ENCODE measurements around the gene PROSER2.

Gene PROSER2

GRCh38 chr10:11805792-11806191 lies 17.4 kb upstream of the PROSER2 start:
- no peak for DNase-seq

- DNase-seq: no peak
These were observed 16.4 kb upstream of the PROSER2 start for GRCh38 chr10:11806706-11807105.

DNA sequence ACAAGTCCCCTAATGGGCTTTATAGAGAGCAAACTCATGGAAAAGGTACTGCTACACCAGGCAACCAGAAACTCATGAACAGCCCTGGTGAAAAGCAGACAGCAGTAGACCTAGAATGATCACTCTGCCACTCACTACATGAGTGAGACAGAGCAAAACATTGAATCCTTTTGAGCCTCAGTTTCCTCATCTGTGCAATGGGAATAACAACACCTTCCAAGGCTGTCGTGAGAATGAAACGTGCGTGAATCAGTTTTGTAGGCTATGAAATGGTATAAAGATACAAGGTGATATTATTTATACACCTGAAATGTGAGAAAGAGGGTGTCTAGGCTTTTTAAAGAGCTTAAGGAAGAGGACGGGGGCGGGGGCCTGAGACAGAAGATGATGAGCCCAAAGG lies 14.3 kb upstream of the PROSER2 start:
- DNase-seq: no peak

DNA sequence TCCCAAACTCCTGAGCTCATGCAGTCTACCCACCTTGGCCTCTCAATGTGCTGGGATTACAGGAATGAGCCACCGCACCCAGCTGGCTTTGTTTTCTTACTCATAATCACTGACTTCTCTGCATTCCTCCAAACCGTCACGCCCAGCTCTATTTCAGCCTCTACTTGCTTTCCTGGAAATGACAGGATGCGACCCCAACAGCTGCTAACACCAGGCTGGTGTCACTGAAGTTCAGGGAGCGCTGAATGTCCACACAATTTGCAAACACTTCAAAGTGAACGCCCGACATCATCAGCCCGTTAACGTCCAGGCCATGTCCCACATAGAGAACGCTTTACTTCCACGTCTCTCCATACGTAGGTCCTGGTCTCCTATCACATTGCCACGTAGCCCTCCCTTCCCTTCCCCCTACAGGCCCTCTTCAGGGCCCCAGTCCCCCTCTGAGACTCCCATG lies 12.8 kb upstream of the PROSER2 start:
- DNase-seq: peak; percentile 21

- no peak for DNase-seq
These were observed 12.2 kb upstream of the PROSER2 start for GRCh38 chr10:11810973-11811372.

GRCh38 chr10:11813177-11813576 lies 10.0 kb upstream of the PROSER2 start:
- no peak for DNase-seq

GRCh38 chr10:11813855-11814567 lies 9.1 kb upstream of the PROSER2 start:
- DNase-seq: peak; percentile 18

GRCh38 chr10:11819027-11819426 lies 4.1 kb upstream of the PROSER2 start:
- DNase-seq: no peak

- no peak for DNase-seq
These were observed 965 bp upstream of the PROSER2 start for GRCh38 chr10:11822026-11822756.

DNA sequence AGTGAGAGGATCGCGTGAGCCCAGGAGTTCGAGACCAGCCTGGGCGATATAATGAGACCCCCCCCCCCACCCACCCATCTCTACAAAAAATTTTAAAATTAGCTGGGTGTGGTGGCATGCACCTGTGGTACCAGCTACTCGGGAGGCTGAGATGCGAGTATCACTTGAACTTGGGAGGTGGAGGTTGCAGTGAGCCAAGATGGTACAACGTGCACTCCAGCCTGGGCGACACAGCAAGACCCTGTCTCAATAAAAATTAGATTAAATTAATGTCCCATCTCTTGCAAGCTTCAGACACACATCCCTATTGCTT lies 391 bp upstream of the PROSER2 start:
- no peak for DNase-seq

- DNase-seq: no peak
These were observed 812 bp downstream of the PROSER2 start for GRCh38 chr10:11823989-11824346.

DNA sequence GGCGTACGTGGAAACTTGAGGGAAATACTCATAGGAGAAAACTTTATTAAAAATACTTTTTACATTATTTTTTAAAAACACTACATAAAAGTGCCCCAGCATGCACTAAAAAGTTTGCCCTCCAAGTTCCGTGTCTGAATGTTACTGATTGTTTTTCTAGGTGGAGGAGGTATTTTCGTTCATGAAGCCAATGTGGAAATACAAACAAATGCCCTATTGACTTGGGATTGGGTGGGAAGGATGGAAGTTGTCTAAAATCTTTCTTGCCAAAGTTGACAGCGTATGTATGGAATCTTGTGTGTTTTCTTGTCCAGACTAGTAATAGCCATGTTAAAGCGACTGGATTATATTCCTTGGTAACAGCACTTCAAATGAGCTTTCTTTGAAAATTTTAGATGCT lies 1.2 kb downstream of the PROSER2 start:
- DNase-seq: no peak

GRCh38 chr10:11824825-11825224 lies 1.7 kb downstream of the PROSER2 start:
- DNase-seq: no peak

DNA sequence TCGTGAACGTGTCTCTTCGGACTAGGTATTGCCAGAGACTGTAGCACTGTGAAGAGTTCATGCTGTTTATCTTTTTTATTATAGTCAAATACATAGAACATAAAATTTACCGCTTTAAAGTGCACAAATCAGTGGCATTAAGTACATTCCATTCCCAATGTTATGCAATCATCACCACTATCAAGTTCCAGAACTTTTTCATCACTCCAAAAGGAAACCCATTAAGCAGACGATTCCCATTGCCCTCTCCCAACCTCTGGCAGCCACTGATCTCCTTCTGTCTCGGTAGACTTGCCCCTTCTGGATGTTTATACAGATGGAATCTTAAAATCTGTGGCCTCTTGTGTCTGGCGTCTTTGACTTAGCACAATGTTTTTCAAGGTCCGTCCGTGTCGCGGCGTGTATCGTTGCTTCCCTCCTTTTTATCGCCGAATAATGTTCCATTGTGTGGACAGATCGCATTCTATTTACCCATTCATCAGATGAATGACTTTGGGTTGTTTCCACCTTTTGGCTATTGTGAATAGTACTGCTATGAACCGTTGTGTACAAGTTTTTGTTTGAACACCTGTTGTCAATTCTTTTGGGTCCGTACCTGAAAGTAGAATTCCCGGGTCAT lies 2.7 kb downstream of the PROSER2 start:
- no peak for DNase-seq

GRCh38 chr10:11827006-11827405 lies 3.9 kb downstream of the PROSER2 start:
- no peak for DNase-seq

DNA sequence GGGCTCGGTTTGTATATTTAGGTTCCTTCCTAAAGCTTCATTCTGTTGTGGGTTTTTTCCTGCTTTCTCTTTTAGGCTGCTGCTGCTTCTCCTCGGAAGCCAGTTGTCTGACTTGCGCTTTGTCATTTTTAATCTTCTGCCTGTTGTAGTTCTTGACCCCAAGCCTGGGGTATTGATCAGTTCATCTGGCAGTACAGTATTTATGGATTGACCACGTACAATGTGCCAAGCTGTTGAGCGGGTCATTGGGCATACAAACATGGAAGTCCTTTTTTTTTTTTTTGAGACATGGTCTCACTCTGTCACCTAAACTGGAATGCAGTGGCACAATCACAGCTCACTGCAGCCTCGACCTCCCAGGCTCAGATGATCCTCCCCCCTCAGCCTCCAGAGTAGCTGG lies 4.3 kb downstream of the PROSER2 start:
- DNase-seq: no peak

DNA sequence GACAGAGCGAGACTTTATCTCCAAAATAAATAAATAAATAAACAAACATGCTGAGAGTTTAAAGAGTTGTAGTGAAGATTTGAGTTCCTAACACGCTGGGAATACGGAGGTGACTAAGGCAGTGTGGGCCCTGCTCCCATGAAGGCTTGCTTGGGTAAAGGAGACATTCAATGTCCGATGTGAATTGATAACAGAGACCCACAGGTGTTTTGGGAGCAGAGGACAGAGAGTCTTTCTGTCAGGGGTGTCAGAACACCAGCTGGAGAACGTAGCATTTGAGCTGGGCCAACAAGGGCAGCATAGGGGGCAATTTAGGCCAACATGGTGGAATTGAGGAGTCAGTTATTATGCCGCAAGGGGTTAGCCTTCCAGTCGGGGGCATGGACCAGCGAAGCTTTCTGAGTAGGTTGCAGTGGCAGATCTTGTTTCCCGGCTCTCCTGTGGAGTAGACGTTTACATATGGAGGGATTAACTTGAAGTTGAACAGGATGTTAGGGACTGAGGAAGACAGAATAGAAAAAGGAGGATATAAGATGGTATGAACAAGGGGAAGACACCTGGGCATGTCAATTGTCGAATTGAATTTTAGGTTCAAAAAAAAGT lies 5.6 kb downstream of the PROSER2 start:
- DNase-seq: no peak

- DNase-seq: no peak
These were observed 7.8 kb downstream of the PROSER2 start for GRCh38 chr10:11830836-11831519.

GRCh38 chr10:11831520-11831951 lies 8.4 kb downstream of the PROSER2 start:
- peak; percentile 4 for DNase-seq

GRCh38 chr10:11832042-11832441 lies 8.9 kb downstream of the PROSER2 start:
- no peak for DNase-seq

DNA sequence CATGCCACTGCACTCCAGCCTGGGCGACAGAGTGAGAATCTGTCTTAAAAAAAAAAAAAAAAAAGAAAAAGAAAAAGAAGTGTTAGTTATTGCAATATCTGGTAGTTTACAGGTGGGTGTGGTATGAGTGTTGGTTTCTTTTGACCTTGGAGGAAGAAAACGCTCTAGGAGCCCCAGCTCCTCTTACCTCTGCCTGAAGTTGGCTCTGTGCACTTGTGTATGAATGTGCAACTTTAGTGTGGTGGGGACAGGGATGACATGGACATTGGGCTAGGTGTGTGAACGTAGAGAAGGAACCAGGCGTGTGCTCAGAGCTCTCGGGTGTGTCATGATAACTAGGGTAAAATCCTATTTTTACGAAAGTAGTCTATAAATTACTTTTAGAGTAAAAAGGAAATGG lies 11.9 kb downstream of the PROSER2 start:
- DNase-seq: no peak

- DNase-seq: no peak
These were observed 12.5 kb downstream of the PROSER2 start for GRCh38 chr10:11835704-11836103.
